HT1080 (cell line): Measurements from ENCODE around the gene CFAP57. TPM values are rescaled to one million over a fixed set of nuclear protein-coding genes. Genes with fewer than 3 reads are reported as not detected.
"Not testable (repeated sequence)": the region's sequence is repeated elsewhere in the genome, so short reads cannot be mapped to it uniquely, and the experiment has no call there.

Experiments
- DNase-seq: peaks from one replicate; pipeline ENCODE4 v3.0.0-alpha.2; 2015; ENCODE audit warnings: low read depth
- total RNA-seq: library from RNA; depleted of rRNA; stranded (reverse); fragments of >200 nt; shearing (Covaris generic); gene quantifications from 2 replicates; pipeline ENCODE4 v1.2.3, GENCODE V29; 2014

CFAP57 gene
- total RNA-seq, 1 experiment from 2014 or later = 0.50 TPM

GRCh38 chr1:43172527-43172972, 420 bp downstream of the CFAP57 start:
- peak; percentile 46 for DNase-seq

GRCh38 chr1:43174873-43175272, 2.7 kb downstream of the CFAP57 start:
- no peak for DNase-seq

GRCh38 chr1:43177691-43178090, 5.6 kb downstream of the CFAP57 start:
- DNase-seq = no peak

- DNase-seq = no peak
These were observed 12.3 kb downstream of the CFAP57 start for GRCh38 chr1:43184388-43184787.

GRCh38 chr1:43184995-43185394, 12.9 kb downstream of the CFAP57 start:
- DNase-seq = no peak

GRCh38 chr1:43188106-43188505, 16.0 kb downstream of the CFAP57 start:
- DNase-seq = no peak

- DNase-seq = no peak
These were observed 22.4 kb downstream of the CFAP57 start for GRCh38 chr1:43194509-43194908.

GRCh38 chr1:43197343-43198127, 25.4 kb downstream of the CFAP57 start:
- no peak for DNase-seq

- DNase-seq = no peak
These were observed 27.1 kb downstream of the CFAP57 start for GRCh38 chr1:43199093-43199726.

GRCh38 chr1:43203859-43204258, 31.7 kb downstream of the CFAP57 start:
- DNase-seq = no peak

GRCh38 chr1:43204394-43204793, 32.3 kb downstream of the CFAP57 start:
- DNase-seq = no peak

- no peak for DNase-seq
These were observed 33.5 kb downstream of the CFAP57 start for GRCh38 chr1:43205671-43206070.

- DNase-seq = peak; percentile 99
These were observed 34.6 kb downstream of the CFAP57 start for GRCh38 chr1:43206600-43207228.

GRCh38 chr1:43207229-43207853, 35.2 kb downstream of the CFAP57 start:
- DNase-seq = peak; percentile 86

GRCh38 chr1:43208277-43208676, 36.1 kb downstream of the CFAP57 start:
- DNase-seq = not testable (repeated sequence)

- no peak for DNase-seq
These were observed 42.6 kb downstream of the CFAP57 start for GRCh38 chr1:43214501-43215444.

GRCh38 chr1:43217747-43218146, 45.6 kb downstream of the CFAP57 start:
- DNase-seq = no peak

- no peak for DNase-seq
These were observed 49.0 kb downstream of the CFAP57 start for GRCh38 chr1:43220905-43221778.

GRCh38 chr1:43221797-43222196, 49.7 kb downstream of the CFAP57 start:
- DNase-seq = no peak

- no peak for DNase-seq
These were observed 50.7 kb downstream of the CFAP57 start for GRCh38 chr1:43222879-43223278.
